Hematopoietic multipotent progenitor cell treated with erythropoietin and hydrocortisone succinate and interleukin-3 and kit ligand, for 6 days (in vitro differentiated cells): ENCODE measurements around the gene MAPK13.

Experiments used
- DNase-seq: peaks from one replicate; pipeline ENCODE4 v3.0.0-alpha.2; 2015

The MAPK13 gene

GRCh38 chr6:36160147-36160760, 29.9 kb downstream of the MAPK13 start:
- no peak for DNase-seq

- DNase-seq: no peak
These were observed 39.0 kb downstream of the MAPK13 start for GRCh38 chr6:36169023-36170007.

- DNase-seq: no peak
These were observed 40.4 kb downstream of the MAPK13 start for GRCh38 chr6:36170704-36171103.

GRCh38 chr6:36171573-36171972, 41.3 kb downstream of the MAPK13 start:
- peak; percentile 14 for DNase-seq

- no peak for DNase-seq
These were observed 46.9 kb downstream of the MAPK13 start for GRCh38 chr6:36177166-36177565.

- DNase-seq: no peak
These were observed 48.2 kb downstream of the MAPK13 start for GRCh38 chr6:36178544-36178943.

GRCh38 chr6:36180126-36180525, 49.8 kb downstream of the MAPK13 start:
- DNase-seq: no peak

GRCh38 chr6:36184311-36184710, 54.0 kb downstream of the MAPK13 start:
- no peak for DNase-seq

GRCh38 chr6:36186199-36186598, 55.9 kb downstream of the MAPK13 start:
- no peak for DNase-seq

GRCh38 chr6:36187446-36187845, 57.1 kb downstream of the MAPK13 start:
- no peak for DNase-seq
